WI38 (cell line): ENCODE results near the gene EHD4.

ENCODE experiments used
- H3K4me3 ChIP-seq: 2 replicates; pipeline ENCODE4 v1.5.1; 2011; ENCODE audit warnings: low read depth, mild to moderate bottlenecking, control low read depth, low read length
- TF ChIP-seq, protein P1 (sequence below): IDR thresholded peaks from 2 replicates; pipeline ENCODE4 v1.5.1; 2012; ENCODE audit warnings: low read depth, mild to moderate bottlenecking, control low read depth, low read length

Gene EHD4

DNA sequence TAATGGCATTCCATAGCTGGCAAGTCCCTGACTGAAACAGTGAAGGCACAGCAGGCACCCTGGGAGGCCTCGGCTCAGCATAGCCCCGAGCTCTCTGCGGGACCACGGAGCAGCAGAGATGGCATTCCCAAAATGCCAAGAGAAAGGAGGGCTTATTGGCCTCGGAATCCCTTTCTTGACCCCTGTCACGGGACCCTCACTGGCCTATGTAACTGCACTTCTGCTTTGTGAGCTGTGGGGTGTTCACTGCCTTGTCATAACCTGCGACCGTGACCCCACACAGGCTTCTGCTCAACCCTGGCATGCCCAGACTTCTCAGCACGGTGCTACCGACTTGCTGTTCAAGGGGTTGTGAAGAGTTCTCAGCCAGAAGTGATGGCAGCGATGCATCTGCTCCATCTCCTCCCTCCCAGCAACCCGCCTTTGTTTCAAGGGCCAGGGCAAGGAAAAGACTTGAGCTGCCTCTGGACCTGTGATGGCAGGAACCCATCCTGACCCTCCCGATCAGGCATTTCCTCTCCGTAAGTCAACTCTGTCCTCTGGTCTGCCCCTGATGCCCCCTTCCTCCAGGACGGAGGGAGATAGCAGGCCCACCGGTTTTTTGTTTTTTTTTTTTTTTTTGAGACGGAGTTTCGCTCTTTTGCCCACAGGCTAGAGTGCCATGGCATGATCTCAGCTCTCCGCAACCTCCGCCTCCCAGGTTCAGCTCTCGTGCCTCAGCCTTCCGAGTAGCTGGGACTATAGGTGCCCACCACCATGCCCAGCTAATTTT lies 30.5 kb downstream of the EHD4 start:
- TF ChIP-seq, protein P1, sequence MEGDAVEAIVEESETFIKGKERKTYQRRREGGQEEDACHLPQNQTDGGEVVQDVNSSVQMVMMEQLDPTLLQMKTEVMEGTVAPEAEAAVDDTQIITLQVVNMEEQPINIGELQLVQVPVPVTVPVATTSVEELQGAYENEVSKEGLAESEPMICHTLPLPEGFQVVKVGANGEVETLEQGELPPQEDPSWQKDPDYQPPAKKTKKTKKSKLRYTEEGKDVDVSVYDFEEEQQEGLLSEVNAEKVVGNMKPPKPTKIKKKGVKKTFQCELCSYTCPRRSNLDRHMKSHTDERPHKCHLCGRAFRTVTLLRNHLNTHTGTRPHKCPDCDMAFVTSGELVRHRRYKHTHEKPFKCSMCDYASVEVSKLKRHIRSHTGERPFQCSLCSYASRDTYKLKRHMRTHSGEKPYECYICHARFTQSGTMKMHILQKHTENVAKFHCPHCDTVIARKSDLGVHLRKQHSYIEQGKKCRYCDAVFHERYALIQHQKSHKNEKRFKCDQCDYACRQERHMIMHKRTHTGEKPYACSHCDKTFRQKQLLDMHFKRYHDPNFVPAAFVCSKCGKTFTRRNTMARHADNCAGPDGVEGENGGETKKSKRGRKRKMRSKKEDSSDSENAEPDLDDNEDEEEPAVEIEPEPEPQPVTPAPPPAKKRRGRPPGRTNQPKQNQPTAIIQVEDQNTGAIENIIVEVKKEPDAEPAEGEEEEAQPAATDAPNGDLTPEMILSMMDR = no peak
- H3K4me3 ChIP-seq = no peak overlapping the region

DNA sequence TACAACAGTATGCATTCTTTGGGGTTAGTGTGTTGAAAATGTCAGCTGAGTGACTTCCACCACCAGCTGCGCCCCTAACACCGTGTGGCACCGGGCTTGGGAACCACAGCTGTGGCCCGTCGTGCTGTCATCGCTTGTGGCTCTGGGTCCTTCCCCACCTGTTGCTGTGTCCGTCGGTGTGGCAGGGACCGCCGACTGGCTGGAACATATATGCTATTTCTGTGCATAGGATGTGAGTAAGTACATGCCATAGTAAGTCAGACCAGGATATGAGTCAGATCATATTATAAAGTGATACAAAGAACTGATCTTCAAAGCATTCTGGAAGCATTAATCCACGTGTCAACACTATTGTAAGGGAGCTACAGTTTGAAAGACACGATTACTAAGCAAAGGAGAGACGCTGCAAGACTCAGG lies 31.9 kb downstream of the EHD4 start:
- TF ChIP-seq, protein P1 = no peak
- H3K4me3 ChIP-seq = no peak overlapping the region

DNA sequence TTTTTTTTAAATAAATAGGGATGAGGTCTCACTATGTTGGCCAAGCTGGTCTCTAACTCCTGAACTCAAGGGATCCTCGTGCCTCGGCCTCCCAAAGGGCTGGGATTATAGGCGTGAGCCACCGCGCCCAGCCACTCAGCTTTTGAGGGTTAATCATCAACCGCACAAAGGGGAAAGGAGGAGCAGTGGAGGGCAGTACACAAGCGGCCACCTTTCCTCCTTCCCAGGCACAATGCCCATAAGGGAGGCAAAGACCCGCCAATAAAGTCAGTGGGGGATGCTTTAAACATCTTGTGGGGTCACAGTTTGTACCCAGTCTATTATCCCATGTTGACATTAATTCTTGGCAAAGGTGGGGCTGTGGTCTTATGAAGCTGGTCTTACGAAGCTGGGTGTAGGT lies 32.4 kb downstream of the EHD4 start:
- no peak overlapping the region for H3K4me3 ChIP-seq

DNA sequence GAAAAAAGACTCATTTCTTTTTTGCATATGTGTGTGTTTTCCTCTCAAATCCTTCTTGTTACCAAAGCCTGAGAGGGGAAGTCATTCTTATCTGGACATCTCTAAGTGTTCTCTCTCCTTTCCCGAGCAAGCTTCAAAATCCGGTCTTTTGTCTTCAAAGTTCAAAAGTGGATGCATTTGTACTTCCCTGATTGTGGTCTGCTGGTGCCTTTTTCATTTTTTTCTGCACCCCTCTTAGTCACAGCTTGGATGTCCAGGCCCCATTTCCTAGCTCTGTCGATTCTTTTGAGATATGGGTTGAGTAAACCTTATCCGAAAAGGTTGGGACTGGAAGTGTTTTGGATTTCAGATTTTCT lies 34.8 kb downstream of the EHD4 start:
- no peak overlapping the region for H3K4me3 ChIP-seq
- TF ChIP-seq, protein P1 = no peak

More for the DNA sequence above, 32.4 kb downstream of the EHD4 start:
- TF ChIP-seq, protein P1 = no peak

DNA sequence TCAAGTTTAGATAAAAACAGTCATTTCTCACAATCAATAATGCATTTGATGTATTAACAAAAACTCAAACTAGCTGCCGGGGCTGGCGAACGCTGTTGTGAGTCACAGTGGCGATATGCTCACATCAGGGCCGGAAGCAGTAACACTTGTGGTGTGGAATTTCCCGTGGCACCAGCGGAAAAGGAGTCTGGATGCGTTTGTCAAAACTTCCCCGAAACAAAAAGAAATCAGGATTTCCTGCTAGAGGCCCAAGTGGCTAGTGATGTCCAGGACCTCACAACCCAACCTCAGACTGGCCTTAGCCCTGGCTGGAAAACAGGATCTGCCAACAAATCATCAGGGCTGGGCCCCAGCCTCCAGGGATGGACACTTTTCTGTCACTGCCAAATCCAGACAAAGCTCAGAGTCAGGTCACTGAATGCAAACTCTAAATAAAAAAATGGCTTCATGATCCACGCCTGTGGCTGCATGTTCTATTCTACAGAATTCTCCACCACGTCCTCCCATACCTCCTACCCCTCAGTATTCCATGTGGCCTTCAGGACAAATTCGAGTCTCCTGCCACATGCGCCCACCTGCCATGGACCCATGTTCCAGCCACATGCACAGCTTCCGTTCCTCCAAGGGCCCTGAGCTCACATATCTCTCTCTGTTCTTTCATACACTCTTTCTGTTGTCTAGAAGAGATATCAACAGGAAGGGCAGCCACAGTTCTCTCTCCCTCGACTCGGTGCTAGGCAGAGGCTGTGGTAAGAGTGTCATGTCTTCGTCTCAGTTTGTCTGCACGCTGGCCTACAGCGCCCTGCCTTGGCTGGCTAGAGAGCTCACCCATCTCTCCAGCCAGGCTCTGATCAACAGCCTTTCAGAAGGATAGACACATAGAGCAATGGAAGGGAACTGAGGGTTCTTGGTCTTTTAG lies 35.4 kb downstream of the EHD4 start:
- TF ChIP-seq, protein P1 = no peak
- H3K4me3 ChIP-seq = no peak overlapping the region

DNA sequence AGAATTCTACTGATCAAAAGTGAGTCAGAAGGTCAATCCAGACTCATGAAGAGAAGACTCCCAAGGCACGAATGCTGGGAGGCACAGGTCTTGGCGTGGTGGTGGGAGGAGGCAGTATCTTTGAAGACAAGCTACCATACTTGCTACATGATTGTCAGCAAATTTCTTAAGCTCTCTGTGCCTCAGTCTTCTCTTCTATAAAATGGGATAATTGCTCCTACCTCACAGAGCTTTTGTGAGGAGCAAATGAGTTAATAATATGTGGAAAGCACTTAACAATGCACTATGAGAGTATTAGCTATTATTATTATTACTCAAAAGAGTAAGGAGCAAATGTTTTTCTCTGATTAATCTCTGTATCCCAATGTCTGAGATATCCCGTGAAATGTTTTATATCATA lies 36.2 kb downstream of the EHD4 start:
- no peak overlapping the region for H3K4me3 ChIP-seq
- TF ChIP-seq, protein P1 = no peak

DNA sequence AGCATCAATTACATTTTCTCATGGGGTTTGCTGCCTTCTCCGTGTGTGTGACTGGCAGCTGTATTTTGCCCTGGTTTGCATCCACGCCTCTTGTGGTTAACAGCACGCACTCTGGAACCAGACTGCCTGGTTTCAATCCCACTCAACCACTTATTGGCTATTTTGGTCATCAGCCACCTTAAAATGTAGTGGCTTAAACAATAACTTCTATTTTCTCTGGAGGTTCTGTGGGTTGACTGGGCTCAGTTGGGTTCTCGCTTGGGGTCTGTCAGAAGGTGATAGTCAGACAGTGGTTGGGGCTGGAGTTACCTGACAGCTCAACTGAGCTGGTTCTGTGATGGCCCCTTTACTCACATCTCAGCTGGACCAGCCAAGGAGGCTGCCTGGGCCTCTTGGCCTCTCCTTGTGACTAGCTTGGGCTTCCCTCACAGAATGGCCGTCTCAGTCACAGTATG lies 36.8 kb downstream of the EHD4 start:
- TF ChIP-seq, protein P1 = no peak

More for the DNA sequence above, 36.8 kb downstream of the EHD4 start:
- no peak overlapping the region for H3K4me3 ChIP-seq
